Gastroesophageal sphincter (tissue), 3 donors: ENCODE results near the gene FOXK1.

Experiments used
- POLR2A ChIP-seq, 2 donors: fragments of 450-650 bp; IDR thresholded peaks; one replicate each; pipeline ENCODE4 v1.6.1; 2017; ENCODE audit warnings: antibody characterized with exemption in 2 of 2, mild to moderate bottlenecking in 2 of 2, moderate library complexity in 1 of 2
- POLR2AphosphoS5 ChIP-seq: sonication (generic); formaldehyde crosslinking; IDR thresholded peaks from one replicate; pipeline ENCODE4 v1.6.1; 2017; ENCODE audit warnings: antibody characterized with exemption
- TF ChIP-seq, protein P1 (sequence below), 4 experiments: fragments of 200-600 bp in 2 of 4; fragments of 450-650 bp in 2 of 4; sonication (generic) in 1 of 4; IDR thresholded peaks; one replicate each; pipeline ENCODE4 v1.5.1; 2017 to 2019; ENCODE audit warnings: antibody characterized with exemption in 4 of 4, mild to moderate bottlenecking in 2 of 4, moderate library complexity in 2 of 4

DNA sequence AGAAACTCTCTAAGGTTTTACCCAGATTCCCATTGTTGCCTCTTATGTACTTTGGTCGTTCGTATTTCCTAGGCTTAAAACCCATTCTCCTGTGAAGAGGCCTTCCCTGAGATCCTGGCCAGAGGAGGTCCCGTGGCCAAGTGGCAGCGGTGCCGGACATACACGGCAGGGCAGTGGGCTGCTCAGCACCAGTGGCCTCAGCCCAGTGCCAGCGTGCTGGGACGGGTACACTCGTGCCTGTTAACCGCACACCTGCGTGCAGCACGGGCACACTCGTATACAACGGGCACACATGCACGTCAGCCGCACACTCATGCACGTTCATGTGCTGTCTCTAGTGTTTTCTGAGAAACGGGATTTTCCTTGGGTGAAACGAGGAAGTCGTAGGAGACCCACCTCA lies 40.2 kb downstream of the FOXK1 start:
- TF ChIP-seq, protein P1, sequence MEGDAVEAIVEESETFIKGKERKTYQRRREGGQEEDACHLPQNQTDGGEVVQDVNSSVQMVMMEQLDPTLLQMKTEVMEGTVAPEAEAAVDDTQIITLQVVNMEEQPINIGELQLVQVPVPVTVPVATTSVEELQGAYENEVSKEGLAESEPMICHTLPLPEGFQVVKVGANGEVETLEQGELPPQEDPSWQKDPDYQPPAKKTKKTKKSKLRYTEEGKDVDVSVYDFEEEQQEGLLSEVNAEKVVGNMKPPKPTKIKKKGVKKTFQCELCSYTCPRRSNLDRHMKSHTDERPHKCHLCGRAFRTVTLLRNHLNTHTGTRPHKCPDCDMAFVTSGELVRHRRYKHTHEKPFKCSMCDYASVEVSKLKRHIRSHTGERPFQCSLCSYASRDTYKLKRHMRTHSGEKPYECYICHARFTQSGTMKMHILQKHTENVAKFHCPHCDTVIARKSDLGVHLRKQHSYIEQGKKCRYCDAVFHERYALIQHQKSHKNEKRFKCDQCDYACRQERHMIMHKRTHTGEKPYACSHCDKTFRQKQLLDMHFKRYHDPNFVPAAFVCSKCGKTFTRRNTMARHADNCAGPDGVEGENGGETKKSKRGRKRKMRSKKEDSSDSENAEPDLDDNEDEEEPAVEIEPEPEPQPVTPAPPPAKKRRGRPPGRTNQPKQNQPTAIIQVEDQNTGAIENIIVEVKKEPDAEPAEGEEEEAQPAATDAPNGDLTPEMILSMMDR (IDR thresholded peaks at IDR 0.05) = no peak
- no peak for TF ChIP-seq POLR2AphosphoS5
- no peak for TF ChIP-seq POLR2A (IDR thresholded peaks at IDR 0.05)
